ENCODE data around the gene ZNF879. TPM values are rescaled to one million over a fixed set of nuclear protein-coding genes. Genes with fewer than 3 reads are reported as not detected.

The ZNF879 gene
- total and polyA plus RNA-seq, 4 donors = 1.4 to 5.2 (median 2.8) TPM

- ATAC-seq (ENCODE audit: insufficient read depth, low FRiP score) (no peak), DNase-seq (no peak)
- Histone ChIP-seq H3K4me1 (ENCODE audit: control insufficient read depth in 5 of 5, insufficient read depth in 5 of 5, low read length in 5 of 5) (no peaks in the 10 kb centered on the region), H3K9me3 (ENCODE audit: control insufficient read depth in 4 of 4, insufficient read depth in 3 of 4, low read length in 3 of 4) (peaks cover 0 to 73% (median 10%) of the 10 kb centered on the region in 4 donors), H3K4me3 (no peak overlapping the region), H3K27ac (ENCODE audit: low read depth in 1 of 2, low read length in 1 of 2) (no peak overlapping the region), H3K9ac (ENCODE audit: insufficient read depth in 1 of 2, low read length in 2 of 2) (no peak overlapping the region), H3K36me3 (ENCODE audit: control insufficient read depth in 4 of 4, insufficient read depth in 4 of 4, low read length in 4 of 4) (peaks cover 0 to 4% (median 0%) of the 10 kb centered on the region in 4 donors), H3K27me3 (ENCODE audit: control insufficient read depth in 3 of 3, insufficient read depth in 3 of 3, low read length in 2 of 3) (peaks cover 1 to 10% (median 7%) of the 10 kb centered on the region in 3 donors)
- no peak for TF ChIP-seq CTCF (IDR thresholded peaks at IDR 0.05; ENCODE audit: control extremely low read depth, extremely low read depth)
- WGBS, 2 donors = 93 to 96% methylated on average over 27 of the region's 27 CpGs
Observed at GRCh38 chr5:178988436-178989220, 35.0 kb upstream of the ZNF879 start.

GRCh38 chr5:178989311-178989710 is 34.3 kb upstream of the ZNF879 start:
- Histone ChIP-seq H3K4me3 (no peak overlapping the region), H3K4me1 (ENCODE audit: control insufficient read depth in 5 of 5, insufficient read depth in 5 of 5, low read length in 5 of 5) (peaks cover 0 to 2% (median 0%) of the 10 kb centered on the region in 5 donors), H3K27me3 (ENCODE audit: control insufficient read depth in 3 of 3, insufficient read depth in 3 of 3, low read length in 2 of 3) (peaks cover 8 to 14% (median 12%) of the 10 kb centered on the region in 3 donors), H3K27ac (ENCODE audit: low read depth in 1 of 2, low read length in 1 of 2) (no peak overlapping the region), H3K9me3 (ENCODE audit: control insufficient read depth in 4 of 4, insufficient read depth in 3 of 4, low read length in 3 of 4) (peaks cover 0 to 68% (median 10%) of the 10 kb centered on the region in 4 donors), H3K36me3 (ENCODE audit: control insufficient read depth in 4 of 4, insufficient read depth in 4 of 4, low read length in 4 of 4) (peaks cover 0 to 4% (median 0%) of the 10 kb centered on the region in 4 donors), H3K9ac (ENCODE audit: insufficient read depth in 1 of 2, low read length in 2 of 2) (no peak overlapping the region)
- TF ChIP-seq CTCF (IDR thresholded peaks at IDR 0.05; ENCODE audit: control extremely low read depth, extremely low read depth) = no peak
- ATAC-seq (ENCODE audit: insufficient read depth, low FRiP score) (no peak), DNase-seq (no peak)
- WGBS, 2 donors = 93 to 95% methylated on average over 7 of the region's 7 CpGs

DNA sequence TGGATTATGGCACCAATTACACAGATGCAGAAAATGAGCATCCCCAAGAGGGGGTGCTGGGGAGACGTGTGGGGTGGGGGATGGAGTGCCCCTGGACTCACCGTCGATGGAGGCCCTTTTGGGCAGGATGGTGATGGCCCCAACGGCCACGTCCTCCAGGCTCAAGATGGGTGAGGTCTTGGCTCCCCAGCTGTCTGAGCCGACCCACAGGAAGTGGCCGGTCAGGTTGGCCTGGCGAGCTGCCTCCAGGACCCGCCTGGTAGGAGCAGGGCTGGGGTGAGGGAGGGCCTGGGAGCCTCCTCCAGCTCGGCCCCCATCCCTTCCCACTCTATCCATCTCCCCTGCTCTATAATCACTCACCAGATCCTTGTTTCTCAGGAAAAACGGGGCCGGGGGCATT is 33.1 kb upstream of the ZNF879 start:
- H3K4me1 ChIP-seq (ENCODE audit: control insufficient read depth in 5 of 5, insufficient read depth in 5 of 5, low read length in 5 of 5) = peaks cover 0 to 5% (median 0%) of the 10 kb centered on the region in 5 donors
- ATAC-seq (ENCODE audit: insufficient read depth, low FRiP score) (no peak), DNase-seq (no peak)
- peaks cover 0 to 4% (median 0%) of the 10 kb centered on the region in 4 donors for H3K36me3 ChIP-seq (ENCODE audit: control insufficient read depth in 4 of 4, insufficient read depth in 4 of 4, low read length in 4 of 4)
- TF ChIP-seq CTCF (IDR thresholded peaks at IDR 0.05; ENCODE audit: control extremely low read depth, extremely low read depth) = no peak
- peaks cover 15 to 18% (median 17%) of the 10 kb centered on the region in 3 donors for H3K27me3 ChIP-seq (ENCODE audit: control insufficient read depth in 3 of 3, insufficient read depth in 3 of 3, low read length in 2 of 3)
- WGBS, 2 donors = 89 to 95% methylated on average over 9 to 12 of the region's 12 CpGs
- H3K9me3 ChIP-seq (ENCODE audit: control insufficient read depth in 4 of 4, insufficient read depth in 3 of 4, low read length in 3 of 4) = peaks cover 0 to 59% (median 8%) of the 10 kb centered on the region in 4 donors
- no peak overlapping the region for H3K27ac ChIP-seq (ENCODE audit: low read depth in 1 of 2, low read length in 1 of 2)
- H3K4me3 ChIP-seq = no peak overlapping the region
- H3K9ac ChIP-seq (ENCODE audit: insufficient read depth in 1 of 2, low read length in 2 of 2) = no peak overlapping the region

All from lung (tissue), 12 donors.